ENCODE results near the gene BRSK1.

Gene BRSK1

DNA sequence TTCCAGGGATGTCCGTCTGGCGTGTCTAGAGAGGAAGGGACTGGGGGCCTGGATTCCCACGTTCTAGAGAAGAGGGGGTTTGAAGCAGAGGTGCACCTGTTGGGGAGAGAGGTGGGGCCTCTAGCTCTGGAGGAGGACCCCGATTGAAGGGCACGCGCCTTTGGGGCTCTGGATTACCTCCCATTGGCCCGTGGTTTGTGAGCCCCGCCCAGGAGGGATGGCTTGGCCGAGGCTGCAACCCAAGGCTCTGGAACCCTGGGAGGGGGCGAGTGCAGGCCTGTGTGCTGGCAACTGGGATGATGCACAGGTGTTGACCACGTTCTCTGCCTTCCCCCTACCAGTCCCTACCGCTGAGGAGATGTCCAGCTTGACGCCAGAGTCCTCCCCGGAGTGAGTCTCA, 21.2 kb downstream of the BRSK1 start:
- no peak for ATAC-seq (ENCODE audit: low read depth)
- Histone ChIP-seq H3K36me3 (ENCODE audit: low read depth) (peaks cover 11% of the 10 kb centered on the region), H3K4me3 (ENCODE audit: severe bottlenecking) (no peak overlapping the region), H3K9me3 (ENCODE audit: severe bottlenecking) (no peaks in the 10 kb centered on the region), H3K27ac (ENCODE audit: poor library complexity, severe bottlenecking) (no peak overlapping the region), H3K4me1 (ENCODE audit: insufficient read depth, poor library complexity, severe bottlenecking) (no peaks in the 10 kb centered on the region), H3K27me3 (ENCODE audit: insufficient read depth, poor library complexity, severe bottlenecking) (no peaks in the 10 kb centered on the region)
- no peak for DNase-seq (ENCODE audit: low spot score)
- TF ChIP-seq, protein P1, sequence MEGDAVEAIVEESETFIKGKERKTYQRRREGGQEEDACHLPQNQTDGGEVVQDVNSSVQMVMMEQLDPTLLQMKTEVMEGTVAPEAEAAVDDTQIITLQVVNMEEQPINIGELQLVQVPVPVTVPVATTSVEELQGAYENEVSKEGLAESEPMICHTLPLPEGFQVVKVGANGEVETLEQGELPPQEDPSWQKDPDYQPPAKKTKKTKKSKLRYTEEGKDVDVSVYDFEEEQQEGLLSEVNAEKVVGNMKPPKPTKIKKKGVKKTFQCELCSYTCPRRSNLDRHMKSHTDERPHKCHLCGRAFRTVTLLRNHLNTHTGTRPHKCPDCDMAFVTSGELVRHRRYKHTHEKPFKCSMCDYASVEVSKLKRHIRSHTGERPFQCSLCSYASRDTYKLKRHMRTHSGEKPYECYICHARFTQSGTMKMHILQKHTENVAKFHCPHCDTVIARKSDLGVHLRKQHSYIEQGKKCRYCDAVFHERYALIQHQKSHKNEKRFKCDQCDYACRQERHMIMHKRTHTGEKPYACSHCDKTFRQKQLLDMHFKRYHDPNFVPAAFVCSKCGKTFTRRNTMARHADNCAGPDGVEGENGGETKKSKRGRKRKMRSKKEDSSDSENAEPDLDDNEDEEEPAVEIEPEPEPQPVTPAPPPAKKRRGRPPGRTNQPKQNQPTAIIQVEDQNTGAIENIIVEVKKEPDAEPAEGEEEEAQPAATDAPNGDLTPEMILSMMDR (IDR thresholded peaks at IDR 0.05; ENCODE audit: poor library complexity, severe bottlenecking), result no peak

- H3K9me3 ChIP-seq (ENCODE audit: severe bottlenecking), result no peaks in the 10 kb centered on the region
- H3K4me3 ChIP-seq (ENCODE audit: severe bottlenecking), result no peak overlapping the region
- 0 out of 3 replicates have a peak, but pooled peaks have one; percentile 45 for ATAC-seq (ENCODE audit: low read depth)
- DNase-seq (ENCODE audit: low spot score), result no peak
- H3K36me3 ChIP-seq (ENCODE audit: low read depth), result peaks cover 11% of the 10 kb centered on the region
- H3K4me1 ChIP-seq (ENCODE audit: insufficient read depth, poor library complexity, severe bottlenecking), result no peaks in the 10 kb centered on the region
- H3K27ac ChIP-seq (ENCODE audit: poor library complexity, severe bottlenecking), result no peak overlapping the region
- TF ChIP-seq, protein P1 (IDR thresholded peaks at IDR 0.05; ENCODE audit: poor library complexity, severe bottlenecking), result no peak
- no peaks in the 10 kb centered on the region for H3K27me3 ChIP-seq (ENCODE audit: insufficient read depth, poor library complexity, severe bottlenecking)
These were observed 21.7 kb downstream of the BRSK1 start for GRCh38 chr19:55305491-55305890.

DNA sequence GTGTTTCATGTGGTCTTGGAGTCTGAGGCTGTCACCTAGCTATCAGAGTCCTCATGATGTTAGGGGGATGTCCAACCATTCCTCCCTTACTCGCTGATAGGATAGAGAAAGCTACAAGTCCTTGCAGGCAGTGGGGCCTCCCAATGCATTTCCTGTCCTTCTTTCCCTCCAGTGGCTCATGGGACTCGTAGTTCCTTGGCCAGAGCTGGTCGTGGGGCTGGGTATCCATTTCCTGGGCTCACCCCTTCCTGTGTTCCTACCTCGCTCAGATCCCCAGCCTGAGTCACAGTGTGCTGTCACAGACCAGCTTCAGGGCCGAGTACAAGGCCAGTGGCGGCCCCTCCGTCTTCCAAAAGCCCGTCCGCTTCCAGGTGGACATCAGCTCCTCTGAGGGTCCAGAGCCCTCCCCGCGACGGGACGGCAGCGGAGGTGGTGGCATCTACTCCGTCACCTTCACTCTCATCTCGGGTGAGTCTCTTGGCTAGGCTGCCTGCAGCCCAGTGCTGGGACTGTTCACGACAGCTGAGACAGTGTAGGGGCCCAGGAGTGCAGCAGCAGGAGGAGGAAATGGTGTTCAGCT, 22.3 kb downstream of the BRSK1 start:
- TF ChIP-seq, protein P1 (IDR thresholded peaks at IDR 0.05; ENCODE audit: poor library complexity, severe bottlenecking), result no peak
- Histone ChIP-seq H3K27ac (ENCODE audit: poor library complexity, severe bottlenecking) (no peak overlapping the region), H3K9me3 (ENCODE audit: severe bottlenecking) (no peaks in the 10 kb centered on the region), H3K4me3 (ENCODE audit: severe bottlenecking) (no peak overlapping the region), H3K4me1 (ENCODE audit: insufficient read depth, poor library complexity, severe bottlenecking) (no peaks in the 10 kb centered on the region), H3K36me3 (ENCODE audit: low read depth) (peaks cover 11% of the 10 kb centered on the region), H3K27me3 (ENCODE audit: insufficient read depth, poor library complexity, severe bottlenecking) (no peaks in the 10 kb centered on the region)
- ATAC-seq (ENCODE audit: low read depth) (no peak), DNase-seq (ENCODE audit: low spot score) (no peak)

DNA sequence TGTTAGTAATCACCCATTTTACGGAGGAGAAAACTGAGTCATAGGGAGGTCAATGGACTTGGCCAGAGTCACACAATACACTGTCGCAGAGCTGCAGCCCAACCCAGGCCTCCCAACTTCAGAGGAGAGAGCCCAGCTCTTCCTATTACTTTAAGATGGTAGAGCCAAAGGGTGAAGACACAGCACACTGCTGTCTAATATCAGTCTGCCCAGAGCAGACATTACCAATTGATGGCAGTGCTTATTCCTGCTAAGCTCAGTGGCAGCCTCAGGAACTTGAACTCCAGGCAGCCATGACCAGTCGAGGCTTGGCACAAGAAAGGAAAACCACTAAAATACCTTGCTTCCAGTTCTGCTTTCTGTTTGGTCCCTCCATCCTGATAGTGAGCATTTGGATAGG, 22.9 kb downstream of the BRSK1 start:
- ATAC-seq (ENCODE audit: low read depth) (no peak), DNase-seq (ENCODE audit: low spot score) (no peak)
- H3K9me3 ChIP-seq (ENCODE audit: severe bottlenecking), result no peaks in the 10 kb centered on the region
- H3K4me1 ChIP-seq (ENCODE audit: insufficient read depth, poor library complexity, severe bottlenecking), result no peaks in the 10 kb centered on the region
- TF ChIP-seq, protein P1 (IDR thresholded peaks at IDR 0.05; ENCODE audit: poor library complexity, severe bottlenecking), result no peak
- H3K36me3 ChIP-seq (ENCODE audit: low read depth), result peaks cover 11% of the 10 kb centered on the region
- H3K4me3 ChIP-seq (ENCODE audit: severe bottlenecking), result no peak overlapping the region
- H3K27ac ChIP-seq (ENCODE audit: poor library complexity, severe bottlenecking), result no peak overlapping the region
- no peaks in the 10 kb centered on the region for H3K27me3 ChIP-seq (ENCODE audit: insufficient read depth, poor library complexity, severe bottlenecking)

GRCh38 chr19:55308281-55308680, 24.5 kb downstream of the BRSK1 start:
- H3K36me3 ChIP-seq (ENCODE audit: low read depth), result peaks cover 11% of the 10 kb centered on the region
- DNase-seq (ENCODE audit: low spot score) (no peak), ATAC-seq (ENCODE audit: low read depth) (no peak)
- H3K4me3 ChIP-seq (ENCODE audit: severe bottlenecking), result no peak overlapping the region
- TF ChIP-seq, protein P1 (IDR thresholded peaks at IDR 0.05; ENCODE audit: poor library complexity, severe bottlenecking), result no peak
- no peaks in the 10 kb centered on the region for H3K9me3 ChIP-seq (ENCODE audit: severe bottlenecking)
- no peak overlapping the region for H3K27ac ChIP-seq (ENCODE audit: poor library complexity, severe bottlenecking)
- no peaks in the 10 kb centered on the region for H3K27me3 ChIP-seq (ENCODE audit: insufficient read depth, poor library complexity, severe bottlenecking)
- H3K4me1 ChIP-seq (ENCODE audit: insufficient read depth, poor library complexity, severe bottlenecking), result no peaks in the 10 kb centered on the region
